HCT116 (cell line): Measurements from ENCODE around the gene ARMH3. TPM values are rescaled to one million over a fixed set of nuclear protein-coding genes. Genes with fewer than 3 reads are reported as not detected.

Experiments
- ATAC-seq: fragments of 200-7000 bp; cut with Tn5 transposase; 2 replicates; pipeline ENCODE4 v1.9.1; 2020; ENCODE audit warnings: mild to moderate bottlenecking, moderate library complexity
- BruUV-seq: library from RNA; stranded (reverse); fragments of 400-500 nt; replicated peaks from 2 replicates; lab custom pipeline; 2021; lab: Mats Ljungman, UMichigan
- CTCF ChIA-PET: fragments of 300-600 bp; sonication (Branson Sonifier 250); formaldehyde crosslinking; loops from one replicate; lab custom pipeline; 2021; ENCODE audit warnings: antibody characterized with exemption; lab: Charles Lee
- POLR2A ChIA-PET: fragments of 300-600, 350-600 bp; sonication (Branson Sonifier 250); formaldehyde crosslinking; loops from one replicate; lab custom pipeline; 2021; ENCODE audit warnings: antibody characterized with exemption; lab: Charles Lee
- RAD21 ChIA-PET, 2 experiments: fragments of 300-600 bp; sonication (Branson Sonifier 250); formaldehyde crosslinking; loops; one replicate each; lab custom pipeline; 2023; ENCODE audit warnings: low total read pairs in 2 of 2; ENCODE audit not compliant: uncharacterized antibody in 2 of 2, unreplicated experiment in 2 of 2, low non-redundant PET in 1 of 2; lab: Charles Lee
- DNase-seq: peaks from one replicate; pipeline ENCODE4 v3.0.0-alpha.2; 2010; ENCODE audit warnings: low read depth, low spot score
- H2AFZ ChIP-seq: fragments of 200-600 bp; shearing (Covaris generic), sonication (generic); 2 replicates; pipeline ENCODE4 v1.6.1; 2017; ENCODE audit warnings: low read depth, mixed run types, mixed read lengths, antibody characterized with exemption, low read length; ENCODE audit not compliant: poor library complexity, severe bottlenecking
- H3K27ac ChIP-seq: 2 replicates; pipeline ENCODE4 v1.5.1; 2012; ENCODE audit warnings: low read depth, low read length
- H3K27me3 ChIP-seq: fragments of 200-600 bp; sonication (generic); 2 replicates; pipeline ENCODE4 v1.6.1; 2016; ENCODE audit warnings: mixed run types, low read length, mixed read lengths; ENCODE audit not compliant: insufficient read depth
- H3K36me3 ChIP-seq, 2 experiments: fragments of 200-500 bp in 1 of 2; fragments of 200-600 bp in 1 of 2; sonication (Bioruptor generic) in 1 of 2; sonication (generic) in 1 of 2; 2 replicates each; pipeline versions ENCODE4 v1.5.1 to v1.6.1; 2014 to 2016; ENCODE audit warnings: low read length in 2 of 2, inconsistent platforms in 1 of 2, mixed read lengths in 1 of 2, mixed run types in 1 of 2; ENCODE audit not compliant: insufficient read depth in 2 of 2, control insufficient read depth in 1 of 2
- H3K4me1 ChIP-seq, 2 experiments: fragments of 200-600 bp in 1 of 2; sonication (generic) in 1 of 2; 2 replicates each; pipeline versions ENCODE4 v1.5.1 to v1.6.1; 2012 to 2017; ENCODE audit warnings: low read length in 2 of 2, inconsistent platforms in 1 of 2, mild to moderate bottlenecking in 1 of 2, mixed read lengths in 1 of 2, mixed run types in 1 of 2, moderate library complexity in 1 of 2; ENCODE audit not compliant: insufficient read depth in 2 of 2, control insufficient read depth in 1 of 2
- H3K4me2 ChIP-seq: fragments of 200-600 bp; sonication (generic); 2 replicates; pipeline ENCODE4 v1.6.1; 2017; ENCODE audit warnings: mixed run types, low read length, mixed read lengths
- H3K4me3 ChIP-seq, 2 experiments: fragments of 200-600 bp in 1 of 2; sonication (generic) in 1 of 2; replicated peaks in 1 of 2; 2 replicates each; pipeline ENCODE4 v1.5.1; 2011 to 2016; ENCODE audit warnings: low read length in 2 of 2, control low read depth in 1 of 2, low read depth in 1 of 2, mild to moderate bottlenecking in 1 of 2, mixed read lengths in 1 of 2, mixed run types in 1 of 2
- H3K79me2 ChIP-seq: fragments of 200-600 bp; sonication (generic); 2 replicates; pipeline ENCODE4 v1.6.1; 2017; ENCODE audit warnings: mild to moderate bottlenecking, mixed run types, low read length, moderate library complexity, mixed read lengths; ENCODE audit not compliant: insufficient read depth
- H3K9ac ChIP-seq: fragments of 200-600 bp; sonication (generic); 2 replicates; pipeline ENCODE4 v1.6.1; 2016; ENCODE audit warnings: low read length, mixed read lengths
- H3K9me2 ChIP-seq: fragments of 200-600 bp; sonication (generic), shearing (Covaris generic); 2 replicates; pipeline ENCODE4 v1.6.1; 2017; ENCODE audit warnings: mixed run types, mild to moderate bottlenecking, moderate library complexity; ENCODE audit not compliant: insufficient read depth
- H3K9me3 ChIP-seq, 2 experiments: fragments of 200-500 bp in 1 of 2; fragments of 200-600 bp in 1 of 2; sonication (Bioruptor generic) in 1 of 2; sonication (generic) in 1 of 2; 2 replicates each; pipeline ENCODE4 v1.6.1; 2014 to 2017; ENCODE audit warnings: low read length in 2 of 2, mixed read lengths in 2 of 2, inconsistent platforms in 1 of 2, low read depth in 1 of 2, mild to moderate bottlenecking in 1 of 2, mixed run types in 1 of 2, moderate library complexity in 1 of 2; ENCODE audit not compliant: control insufficient read depth in 1 of 2, insufficient read depth in 1 of 2
- H4K20me1 ChIP-seq: fragments of 200-600 bp; sonication (generic), shearing (Covaris generic); 2 replicates; pipeline ENCODE4 v1.6.1; 2017; ENCODE audit warnings: mixed run types, mild to moderate bottlenecking, moderate library complexity; ENCODE audit not compliant: insufficient read depth
- CEBPB ChIP-seq: IDR thresholded peaks from 2 replicates; pipeline ENCODE4 v1.6.1; 2012; ENCODE audit warnings: low read depth
- FOSL1 ChIP-seq: IDR thresholded peaks from 2 replicates; pipeline ENCODE4 v1.6.1; 2012; ENCODE audit warnings: low read depth
- POLR2A ChIP-seq: IDR thresholded peaks from 2 replicates; pipeline ENCODE4 v1.7.0; 2011; ENCODE audit warnings: borderline replicate concordance; ENCODE audit not compliant: insufficient read depth, insufficient read length; ENCODE audit errors: extremely low read depth
- POLR2AphosphoS5 ChIP-seq: IDR thresholded peaks from 2 replicates; pipeline ENCODE4 v1.6.1; 2011; ENCODE audit warnings: mild to moderate bottlenecking, low read depth, low read length, moderate library complexity
- TCF7L2 ChIP-seq: IDR thresholded peaks from 2 replicates; pipeline ENCODE4 v1.7.0; 2011; ENCODE audit warnings: borderline replicate concordance, inconsistent platforms; ENCODE audit not compliant: insufficient read depth, insufficient read length; ENCODE audit errors: extremely low read depth
- ZFX ChIP-seq: fragments of 450-650 bp; IDR thresholded peaks from 2 replicates; pipeline ENCODE4 v1.6.1; 2017
- intact Hi-C: fragments of 100-400 bp; cut with micrococcal nuclease; formaldehyde crosslinking; loops from 2 replicates; pipeline ENCODE4 v1.10.0; 2022
- total RNA-seq: library from RNA; stranded (reverse); gene quantifications from one replicate; pipeline ENCODE4 v1.2.1, GENCODE V29; 2021; ENCODE audit not compliant: unreplicated experiment
- TF ChIP-seq, protein P1 (sequence below), 3 experiments: fragments of 200-600 bp in 1 of 3; sonication (generic) in 1 of 3; IDR thresholded peaks in 2 of 3; conservative IDR thresholded peaks in 1 of 3; 2 replicates each; pipeline ENCODE4 v1.5.1; 2012 to 2017; ENCODE audit warnings: low read depth in 2 of 3, low read length in 2 of 3, antibody characterized with exemption in 1 of 3, borderline replicate concordance in 1 of 3, control low read depth in 1 of 3, mild to moderate bottlenecking in 1 of 3, mixed read lengths in 1 of 3, mixed run types in 1 of 3, moderate library complexity in 1 of 3; ENCODE audit not compliant: insufficient read depth in 1 of 3

ARMH3 gene
- total RNA-seq, 1 experiment from 2014 or later, result 30.4 TPM

DNA sequence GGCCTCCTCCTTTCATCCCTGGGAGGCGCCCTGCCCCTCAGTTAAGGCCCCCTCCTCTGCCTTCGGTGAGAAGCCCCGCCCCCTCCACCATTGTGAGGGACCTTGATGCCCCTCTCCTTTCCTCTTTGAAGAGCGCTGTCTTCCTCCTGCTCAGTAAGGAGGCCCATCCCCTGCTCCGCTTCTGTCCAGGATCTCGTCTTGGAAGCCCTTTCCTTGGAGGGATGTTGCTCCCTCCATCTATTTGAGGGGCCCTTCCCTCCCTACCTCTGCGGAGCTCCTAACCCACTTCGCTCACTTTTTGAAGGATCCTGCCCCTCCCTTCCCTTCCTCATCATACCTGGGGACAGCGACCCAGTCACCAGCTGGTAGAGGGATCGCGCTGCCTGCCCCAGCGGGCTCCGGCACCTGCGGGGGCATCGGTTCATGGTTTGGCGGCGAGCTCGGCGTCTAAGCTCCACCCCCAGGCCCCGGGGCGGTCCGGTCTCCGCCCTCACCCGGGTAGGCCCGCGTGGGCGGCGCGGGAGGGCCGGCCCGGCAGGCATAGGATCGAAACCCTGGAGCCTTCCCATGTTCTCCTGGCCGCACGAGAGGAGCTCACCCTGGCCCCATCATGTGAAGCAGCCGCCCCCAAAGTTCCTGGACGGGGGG, 216.4 kb downstream of the ARMH3 start:
- intact Hi-C loops, result loop anchor here (1.0 to 5.0 kb wide), 4 partner anchors 171 to 627 kb away; partner anchors contain the start of gene ARMH3
- POLR2A ChIA-PET, result interaction anchor here (0.6 to 3.0 kb wide), 4 partner anchors 21 to 283 kb away, joined by 3 to 21 read pairs (median 6); partner anchors contain the start of gene OGA
- Histone ChIP-seq H3K9me3 (no peaks in the 10 kb centered on the region), H3K27ac (peak overlapping the region; percentile 4), H3K79me2 (no peaks in the 10 kb centered on the region), H3K4me2 (peak overlapping the region; percentile 95), H3K9ac (peak overlapping the region; percentile 69), H3K4me3 (peak overlapping the region; percentile 48 to 60), H3K4me1 (peaks cover 14 to 43% of the 10 kb centered on the region in 2 experiments), H3K36me3 (no peaks in the 10 kb centered on the region), H3K27me3 (no peaks in the 10 kb centered on the region), H3K9me2 (no peaks in the 10 kb centered on the region), H2AFZ (no peak overlapping the region), H4K20me1 (no peaks in the 10 kb centered on the region)
- DNase-seq, result peak; percentile 38
- RAD21 ChIA-PET, result interaction anchor here (0.6 to 3.6 kb wide), 10 partner anchors 21 to 312 kb away, joined by 3 to 50 read pairs (median 6); partner anchors contain the start of gene OGA (in 2 of the 2)
- CTCF ChIA-PET, result interaction anchor here (0.6 to 5.9 kb wide), 28 partner anchors 9 to 842 kb away, joined by 3 to 267 read pairs (median 10); no protein-coding TSS in a partner anchor
- TF ChIP-seq TCF7L2 (peak; percentile 18), CEBPB (no peak), FOSL1 (no peak), ZFX (peak; percentile 18; the same call in 1 of the 2 replicates), POLR2AphosphoS5 (peak; percentile 50; the same call in 1 of the 2 replicates), POLR2A (peak; percentile 70)
- TF ChIP-seq, protein P1, sequence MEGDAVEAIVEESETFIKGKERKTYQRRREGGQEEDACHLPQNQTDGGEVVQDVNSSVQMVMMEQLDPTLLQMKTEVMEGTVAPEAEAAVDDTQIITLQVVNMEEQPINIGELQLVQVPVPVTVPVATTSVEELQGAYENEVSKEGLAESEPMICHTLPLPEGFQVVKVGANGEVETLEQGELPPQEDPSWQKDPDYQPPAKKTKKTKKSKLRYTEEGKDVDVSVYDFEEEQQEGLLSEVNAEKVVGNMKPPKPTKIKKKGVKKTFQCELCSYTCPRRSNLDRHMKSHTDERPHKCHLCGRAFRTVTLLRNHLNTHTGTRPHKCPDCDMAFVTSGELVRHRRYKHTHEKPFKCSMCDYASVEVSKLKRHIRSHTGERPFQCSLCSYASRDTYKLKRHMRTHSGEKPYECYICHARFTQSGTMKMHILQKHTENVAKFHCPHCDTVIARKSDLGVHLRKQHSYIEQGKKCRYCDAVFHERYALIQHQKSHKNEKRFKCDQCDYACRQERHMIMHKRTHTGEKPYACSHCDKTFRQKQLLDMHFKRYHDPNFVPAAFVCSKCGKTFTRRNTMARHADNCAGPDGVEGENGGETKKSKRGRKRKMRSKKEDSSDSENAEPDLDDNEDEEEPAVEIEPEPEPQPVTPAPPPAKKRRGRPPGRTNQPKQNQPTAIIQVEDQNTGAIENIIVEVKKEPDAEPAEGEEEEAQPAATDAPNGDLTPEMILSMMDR (IDR thresholded peaks at IDR 0.05 in 2 of 3, conservative IDR thresholded peaks at IDR 0.05 in 1 of 3; ENCODE audit: borderline replicate concordance in 1 of 3, insufficient read depth in 1 of 3, low read depth in 2 of 3, low read length in 2 of 3), result no peak
- no TSS peak for BruUV-seq
- peak; percentile 78 for ATAC-seq
